Femur (tissue), 1 donor: Measurements from ENCODE around the gene GALNT13.

ENCODE experiments used
- DNase-seq: peaks from one replicate; pipeline ENCODE4 v3.0.0-alpha.2; 2017

Gene GALNT13

DNA sequence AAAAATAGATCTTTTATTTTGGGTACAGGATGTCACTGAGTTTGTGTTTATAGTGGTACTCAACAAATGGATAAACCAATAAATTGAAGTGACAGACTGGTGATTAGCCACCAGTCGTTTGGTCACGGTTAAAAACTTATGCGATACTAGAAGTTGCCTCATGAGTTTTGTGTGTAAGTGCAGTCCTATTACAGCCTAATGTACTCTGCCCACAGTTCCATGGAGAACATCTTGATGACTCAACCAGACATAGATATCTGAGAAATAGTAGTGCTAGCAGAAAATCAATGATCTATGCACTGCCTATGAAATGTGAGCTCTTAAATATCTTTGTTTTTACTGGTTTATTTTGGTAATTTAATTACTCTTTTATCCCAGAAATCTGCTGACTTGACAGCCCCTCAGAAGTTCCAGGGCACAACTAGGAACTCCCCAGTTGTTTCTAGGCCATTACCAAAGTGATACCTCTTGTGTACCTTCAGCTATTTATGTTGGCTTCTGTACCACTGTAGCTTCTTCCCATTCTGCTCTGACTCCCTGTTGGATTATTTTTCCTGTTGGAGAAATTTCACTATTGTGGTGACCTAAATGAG is 617.6 kb downstream of the GALNT13 start:
- no peak for DNase-seq

DNA sequence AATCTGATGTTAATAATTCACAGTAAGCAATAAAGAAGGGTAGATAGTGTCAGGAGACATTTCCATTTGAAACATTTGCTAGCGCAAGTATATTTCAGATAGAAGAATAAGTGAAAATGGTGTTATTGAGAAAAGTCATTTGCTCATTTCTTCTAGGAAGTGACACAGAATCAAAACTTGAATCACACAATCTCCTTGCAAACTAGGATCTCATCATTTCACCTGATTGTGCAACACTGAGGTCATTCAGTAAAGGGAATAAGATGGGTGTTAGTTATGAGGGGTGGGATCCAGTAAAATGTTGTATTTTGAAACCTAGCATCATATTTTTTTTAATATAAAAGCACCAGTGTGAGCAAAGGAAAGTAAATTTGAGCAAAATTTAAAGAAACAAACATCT is 618.8 kb downstream of the GALNT13 start:
- DNase-seq = no peak

DNA sequence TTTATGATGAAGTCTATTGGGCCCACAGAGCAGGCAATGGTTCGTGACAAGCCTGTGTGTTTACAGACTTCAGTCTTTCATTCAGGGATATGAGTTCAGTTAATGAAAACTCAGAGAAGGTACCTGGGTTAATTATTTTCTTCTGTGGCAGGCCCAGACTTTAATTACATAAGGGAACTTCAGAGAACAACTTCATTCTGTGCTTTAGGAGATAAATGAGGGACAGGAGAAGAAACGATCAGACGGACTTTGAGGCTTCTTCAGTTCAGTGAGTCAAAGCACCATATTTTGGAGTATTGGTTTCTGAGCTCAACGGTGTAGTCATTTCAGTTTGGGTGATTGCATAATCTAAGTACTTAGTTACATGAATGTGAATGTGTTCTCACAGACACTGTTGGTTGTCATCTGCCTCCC is 623.7 kb downstream of the GALNT13 start:
- no peak for DNase-seq

DNA sequence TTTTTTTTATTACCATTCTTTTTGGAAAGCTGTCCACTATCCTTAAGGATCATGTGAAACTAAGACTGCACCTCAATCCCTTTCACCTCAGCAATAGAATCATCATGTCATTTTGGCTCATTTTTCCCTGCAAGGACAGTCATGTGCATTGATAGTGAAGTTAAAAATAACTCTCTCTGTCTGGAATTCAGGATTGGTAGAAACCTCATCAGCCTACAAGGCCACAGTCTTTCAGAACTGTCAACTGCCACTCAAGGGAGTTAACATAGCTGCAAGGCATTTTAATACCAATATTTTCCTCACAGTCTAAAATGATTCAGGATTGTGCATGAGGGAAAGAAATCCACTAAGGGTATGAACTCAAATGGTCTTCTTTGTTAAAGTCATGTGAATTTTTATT is 625.3 kb downstream of the GALNT13 start:
- no peak for DNase-seq
